GM23338 (cell line): ENCODE results near the gene CD226. TPM values are rescaled to one million over a fixed set of nuclear protein-coding genes. Genes with fewer than 3 reads are reported as not detected.

Experiments
- ATAC-seq: fragments of 200-7000 bp; cut with Tn5 transposase; 3 replicates; pipeline ENCODE4 v1.9.1; 2020
- DNase-seq: peaks from one replicate; pipeline ENCODE4 v3.0.0-alpha.2; 2015; ENCODE audit warnings: low spot score
- H2AFZ ChIP-seq: fragments of 200-600 bp; sonication (generic); 2 replicates; pipeline ENCODE4 v1.8.0; 2016; ENCODE audit warnings: antibody characterized with exemption, mild to moderate bottlenecking, moderate library complexity
- H3F3A ChIP-seq: fragments of 200-600 bp; sonication (generic); replicated peaks from 2 replicates; pipeline ENCODE4 v1.8.0; 2017; ENCODE audit warnings: antibody characterized with exemption, mixed run types, low read depth
- H3K27ac ChIP-seq: fragments of 200-600 bp; sonication (generic); 2 replicates; pipeline ENCODE4 v1.6.1; 2016; ENCODE audit warnings: low read depth
- H3K27me3 ChIP-seq: fragments of 200-600 bp; sonication (generic); 2 replicates; pipeline ENCODE4 v1.8.0; 2016; ENCODE audit warnings: mild to moderate bottlenecking, mixed run types, moderate library complexity; ENCODE audit not compliant: insufficient read depth
- H3K36me3 ChIP-seq: fragments of 200-600 bp; sonication (generic); 2 replicates; pipeline ENCODE4 v1.8.0; 2016; ENCODE audit warnings: mild to moderate bottlenecking; ENCODE audit not compliant: insufficient read depth
- H3K4me1 ChIP-seq: fragments of 200-600 bp; sonication (generic); 2 replicates; pipeline ENCODE4 v1.8.0; 2016; ENCODE audit warnings: mild to moderate bottlenecking, moderate library complexity; ENCODE audit not compliant: insufficient read depth
- H3K4me2 ChIP-seq: fragments of 200-600 bp; sonication (generic); 2 replicates; pipeline ENCODE4 v1.7.1; 2017; ENCODE audit warnings: mixed run types
- H3K4me3 ChIP-seq: fragments of 200-600 bp; sonication (generic); 2 replicates; pipeline ENCODE4 v1.6.1; 2016; ENCODE audit warnings: mixed run types
- H3K79me2 ChIP-seq: fragments of 200-600 bp; sonication (generic); replicated peaks from 2 replicates; pipeline ENCODE4 v1.8.0; 2017; ENCODE audit warnings: mild to moderate bottlenecking; ENCODE audit not compliant: insufficient read depth
- H3K9me2 ChIP-seq: fragments of 200-600 bp; sonication (generic); 2 replicates; pipeline ENCODE4 v1.8.0; 2017; ENCODE audit not compliant: insufficient read depth
- H4K20me1 ChIP-seq: fragments of 200-600 bp; sonication (generic); replicated peaks from 2 replicates; pipeline ENCODE4 v1.8.0; 2017; ENCODE audit warnings: mild to moderate bottlenecking; ENCODE audit not compliant: insufficient read depth
- H3K27ac Mint-ChIP-seq: 2 replicates; pipeline ENCODE4 v1.8.0; 2020; ENCODE audit warnings: inconsistent platforms, mild to moderate bottlenecking, moderate library complexity, mixed read lengths
- H3K27me3 Mint-ChIP-seq: 3 replicates; pipeline ENCODE4 v1.8.0; 2022; ENCODE audit warnings: low read depth, mild to moderate bottlenecking, moderate library complexity, mixed read lengths, inconsistent platforms; ENCODE audit not compliant: insufficient read depth, poor library complexity
- H3K36me3 Mint-ChIP-seq: 3 replicates; pipeline ENCODE4 v1.8.0; 2021; ENCODE audit warnings: low read depth, mild to moderate bottlenecking, inconsistent platforms, moderate library complexity, mixed read lengths
- H3K4me1 Mint-ChIP-seq: 3 replicates; pipeline ENCODE4 v1.8.0; 2020; ENCODE audit warnings: mild to moderate bottlenecking, inconsistent platforms, mixed read lengths
- H3K4me3 Mint-ChIP-seq: 3 replicates; pipeline ENCODE4 v1.8.0; 2021; ENCODE audit warnings: moderate library complexity, mild to moderate bottlenecking, inconsistent platforms, mixed read lengths
- H3K9me3 Mint-ChIP-seq: 3 replicates; pipeline ENCODE4 v1.8.0; 2020; ENCODE audit warnings: moderate library complexity, mild to moderate bottlenecking, inconsistent platforms, mixed read lengths
- CREB1 ChIP-seq: fragments of 250-450 bp; sonication (Bioruptor Pico); IDR thresholded peaks from 2 replicates; pipeline ENCODE4 v1.5.0; 2020; ENCODE audit warnings: low read depth, mild to moderate bottlenecking, moderate library complexity
- EZH2 ChIP-seq: fragments of 200-600 bp; sonication (generic); IDR thresholded peaks from one replicate; pipeline ENCODE4 v1.8.0; 2017; ENCODE audit warnings: antibody characterized with exemption, mild to moderate bottlenecking, low read depth; ENCODE audit not compliant: unreplicated experiment
- EZH2phosphoT487 ChIP-seq: fragments of 200-600 bp; sonication (generic); IDR thresholded peaks from one replicate; pipeline ENCODE4 v1.8.1; 2018; ENCODE audit warnings: antibody characterized with exemption; ENCODE audit not compliant: unreplicated experiment
- JUNB ChIP-seq: IDR thresholded peaks from one replicate; pipeline ENCODE4 v1.6.1; 2016; ENCODE audit warnings: antibody characterized with exemption; ENCODE audit not compliant: unreplicated experiment
- NANOG ChIP-seq: IDR thresholded peaks from 2 replicates; pipeline ENCODE4 v1.6.1; 2016; ENCODE audit warnings: antibody characterized with exemption, borderline replicate concordance
- POLR2AphosphoS5 ChIP-seq: IDR thresholded peaks from 2 replicates; pipeline ENCODE4 v1.6.1; 2016; ENCODE audit warnings: antibody characterized with exemption, low read depth
- STAT1 ChIP-seq: IDR thresholded peaks from one replicate; pipeline ENCODE4 v1.6.1; 2016; ENCODE audit warnings: antibody characterized with exemption; ENCODE audit not compliant: unreplicated experiment
- ZNF114 ChIP-seq: fragments of 250-450 bp; sonication (Bioruptor Pico); IDR thresholded peaks from 2 replicates; pipeline ENCODE4 v1.5.0; 2020; ENCODE audit warnings: mild to moderate bottlenecking, moderate library complexity
- ZNF331 ChIP-seq: fragments of 250-450 bp; sonication (Bioruptor Pico); IDR thresholded peaks from 2 replicates; pipeline ENCODE4 v1.5.0; 2020; ENCODE audit warnings: low read depth, mild to moderate bottlenecking, moderate library complexity
- polyA plus RNA-seq: library from polyadenylated mRNA; unstranded; fragments of >200 nt; fragmentation: Nextera tagmentation; extraction: Ambion mirVana; gene quantifications from 2 replicates; pipeline ENCODE4 v1.2.1, GENCODE V29; 2016
- total RNA-seq: library from RNA; depleted of rRNA; stranded (reverse); fragments of >200 nt; shearing (Covaris generic); gene quantifications from 2 replicates; pipeline ENCODE4 v1.2.3, GENCODE V29; 2014
- TF ChIP-seq, protein P1 (sequence below): IDR thresholded peaks from 2 replicates; pipeline ENCODE4 v1.6.1; 2016; ENCODE audit warnings: antibody characterized with exemption
- TF ChIP-seq, protein P2 (sequence below): fragments of 250-450 bp; sonication (Bioruptor Pico); IDR thresholded peaks from 2 replicates; pipeline ENCODE4 v1.5.0; 2020; ENCODE audit warnings: mild to moderate bottlenecking, moderate library complexity
- TF ChIP-seq, protein P3 (sequence below), 2 experiments: fragments of 200-600 bp in 1 of 2; sonication (generic) in 1 of 2; conservative IDR thresholded peaks; 2 replicates each; pipeline versions ENCODE4 v1.5.1 to v1.6.1; 2016 to 2017; ENCODE audit warnings: antibody characterized with exemption in 2 of 2, low read depth in 2 of 2, mild to moderate bottlenecking in 2 of 2, moderate library complexity in 1 of 2
- TF ChIP-seq, protein P4 (sequence below): IDR thresholded peaks from one replicate; pipeline ENCODE4 v1.6.1; 2018; ENCODE audit warnings: antibody characterized with exemption; ENCODE audit not compliant: unreplicated experiment

CD226 gene
- total and polyA plus RNA-seq, 2 experiments from 2014 or later = not detected

DNA sequence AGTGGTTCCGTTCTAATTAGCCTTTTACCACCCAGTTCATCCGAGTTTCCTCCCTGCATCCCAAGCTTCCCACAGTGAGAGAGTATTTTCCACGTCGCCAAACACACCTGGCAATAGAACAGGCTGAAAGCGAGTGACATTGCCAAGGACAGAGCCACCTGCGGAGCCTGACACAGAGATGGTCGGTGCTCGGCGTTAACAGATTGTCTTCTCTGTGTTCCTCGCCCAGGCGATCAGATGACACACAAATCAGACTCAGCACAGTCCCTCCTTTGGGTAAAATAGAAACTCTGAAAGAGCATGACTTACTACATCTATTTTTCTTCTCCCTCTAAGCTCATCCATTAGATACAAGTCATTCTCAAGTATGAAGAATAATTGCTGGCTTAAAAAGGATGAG lies 107.7 kb downstream of the CD226 start:
- Mint-ChIP-seq H3K9me3 (no peaks in the 10 kb centered on the region; the same call in 2 of the 3 replicates), H3K27me3 (peaks cover 4% of the 10 kb centered on the region), H3K27ac (no peak overlapping the region), H3K4me1 (peaks cover 4% of the 10 kb centered on the region; the same call in 2 of the 3 replicates), H3K36me3 (peaks cover 3% of the 10 kb centered on the region; the same call in 1 of the 3 replicates), H3K4me3 (no peak overlapping the region)
- Histone ChIP-seq H3F3A (no peaks in the 10 kb centered on the region), H4K20me1 (no peaks in the 10 kb centered on the region), H3K4me2 (no peak overlapping the region), H3K4me3 (no peak overlapping the region), H3K27me3 (no peaks in the 10 kb centered on the region), H3K4me1 (no peaks in the 10 kb centered on the region), H3K9me2 (0 out of 2 replicates have a peak, but pooled peaks cover 4% of the 10 kb centered on the region), H3K36me3 (no peaks in the 10 kb centered on the region), H3K27ac (no peak overlapping the region), H3K79me2 (no peaks in the 10 kb centered on the region), H2AFZ (no peak overlapping the region)
- TF ChIP-seq, protein P1, sequence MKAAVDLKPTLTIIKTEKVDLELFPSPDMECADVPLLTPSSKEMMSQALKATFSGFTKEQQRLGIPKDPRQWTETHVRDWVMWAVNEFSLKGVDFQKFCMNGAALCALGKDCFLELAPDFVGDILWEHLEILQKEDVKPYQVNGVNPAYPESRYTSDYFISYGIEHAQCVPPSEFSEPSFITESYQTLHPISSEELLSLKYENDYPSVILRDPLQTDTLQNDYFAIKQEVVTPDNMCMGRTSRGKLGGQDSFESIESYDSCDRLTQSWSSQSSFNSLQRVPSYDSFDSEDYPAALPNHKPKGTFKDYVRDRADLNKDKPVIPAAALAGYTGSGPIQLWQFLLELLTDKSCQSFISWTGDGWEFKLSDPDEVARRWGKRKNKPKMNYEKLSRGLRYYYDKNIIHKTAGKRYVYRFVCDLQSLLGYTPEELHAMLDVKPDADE = no peak
- TF ChIP-seq EZH2 = no peak
- TF ChIP-seq, protein P2, sequence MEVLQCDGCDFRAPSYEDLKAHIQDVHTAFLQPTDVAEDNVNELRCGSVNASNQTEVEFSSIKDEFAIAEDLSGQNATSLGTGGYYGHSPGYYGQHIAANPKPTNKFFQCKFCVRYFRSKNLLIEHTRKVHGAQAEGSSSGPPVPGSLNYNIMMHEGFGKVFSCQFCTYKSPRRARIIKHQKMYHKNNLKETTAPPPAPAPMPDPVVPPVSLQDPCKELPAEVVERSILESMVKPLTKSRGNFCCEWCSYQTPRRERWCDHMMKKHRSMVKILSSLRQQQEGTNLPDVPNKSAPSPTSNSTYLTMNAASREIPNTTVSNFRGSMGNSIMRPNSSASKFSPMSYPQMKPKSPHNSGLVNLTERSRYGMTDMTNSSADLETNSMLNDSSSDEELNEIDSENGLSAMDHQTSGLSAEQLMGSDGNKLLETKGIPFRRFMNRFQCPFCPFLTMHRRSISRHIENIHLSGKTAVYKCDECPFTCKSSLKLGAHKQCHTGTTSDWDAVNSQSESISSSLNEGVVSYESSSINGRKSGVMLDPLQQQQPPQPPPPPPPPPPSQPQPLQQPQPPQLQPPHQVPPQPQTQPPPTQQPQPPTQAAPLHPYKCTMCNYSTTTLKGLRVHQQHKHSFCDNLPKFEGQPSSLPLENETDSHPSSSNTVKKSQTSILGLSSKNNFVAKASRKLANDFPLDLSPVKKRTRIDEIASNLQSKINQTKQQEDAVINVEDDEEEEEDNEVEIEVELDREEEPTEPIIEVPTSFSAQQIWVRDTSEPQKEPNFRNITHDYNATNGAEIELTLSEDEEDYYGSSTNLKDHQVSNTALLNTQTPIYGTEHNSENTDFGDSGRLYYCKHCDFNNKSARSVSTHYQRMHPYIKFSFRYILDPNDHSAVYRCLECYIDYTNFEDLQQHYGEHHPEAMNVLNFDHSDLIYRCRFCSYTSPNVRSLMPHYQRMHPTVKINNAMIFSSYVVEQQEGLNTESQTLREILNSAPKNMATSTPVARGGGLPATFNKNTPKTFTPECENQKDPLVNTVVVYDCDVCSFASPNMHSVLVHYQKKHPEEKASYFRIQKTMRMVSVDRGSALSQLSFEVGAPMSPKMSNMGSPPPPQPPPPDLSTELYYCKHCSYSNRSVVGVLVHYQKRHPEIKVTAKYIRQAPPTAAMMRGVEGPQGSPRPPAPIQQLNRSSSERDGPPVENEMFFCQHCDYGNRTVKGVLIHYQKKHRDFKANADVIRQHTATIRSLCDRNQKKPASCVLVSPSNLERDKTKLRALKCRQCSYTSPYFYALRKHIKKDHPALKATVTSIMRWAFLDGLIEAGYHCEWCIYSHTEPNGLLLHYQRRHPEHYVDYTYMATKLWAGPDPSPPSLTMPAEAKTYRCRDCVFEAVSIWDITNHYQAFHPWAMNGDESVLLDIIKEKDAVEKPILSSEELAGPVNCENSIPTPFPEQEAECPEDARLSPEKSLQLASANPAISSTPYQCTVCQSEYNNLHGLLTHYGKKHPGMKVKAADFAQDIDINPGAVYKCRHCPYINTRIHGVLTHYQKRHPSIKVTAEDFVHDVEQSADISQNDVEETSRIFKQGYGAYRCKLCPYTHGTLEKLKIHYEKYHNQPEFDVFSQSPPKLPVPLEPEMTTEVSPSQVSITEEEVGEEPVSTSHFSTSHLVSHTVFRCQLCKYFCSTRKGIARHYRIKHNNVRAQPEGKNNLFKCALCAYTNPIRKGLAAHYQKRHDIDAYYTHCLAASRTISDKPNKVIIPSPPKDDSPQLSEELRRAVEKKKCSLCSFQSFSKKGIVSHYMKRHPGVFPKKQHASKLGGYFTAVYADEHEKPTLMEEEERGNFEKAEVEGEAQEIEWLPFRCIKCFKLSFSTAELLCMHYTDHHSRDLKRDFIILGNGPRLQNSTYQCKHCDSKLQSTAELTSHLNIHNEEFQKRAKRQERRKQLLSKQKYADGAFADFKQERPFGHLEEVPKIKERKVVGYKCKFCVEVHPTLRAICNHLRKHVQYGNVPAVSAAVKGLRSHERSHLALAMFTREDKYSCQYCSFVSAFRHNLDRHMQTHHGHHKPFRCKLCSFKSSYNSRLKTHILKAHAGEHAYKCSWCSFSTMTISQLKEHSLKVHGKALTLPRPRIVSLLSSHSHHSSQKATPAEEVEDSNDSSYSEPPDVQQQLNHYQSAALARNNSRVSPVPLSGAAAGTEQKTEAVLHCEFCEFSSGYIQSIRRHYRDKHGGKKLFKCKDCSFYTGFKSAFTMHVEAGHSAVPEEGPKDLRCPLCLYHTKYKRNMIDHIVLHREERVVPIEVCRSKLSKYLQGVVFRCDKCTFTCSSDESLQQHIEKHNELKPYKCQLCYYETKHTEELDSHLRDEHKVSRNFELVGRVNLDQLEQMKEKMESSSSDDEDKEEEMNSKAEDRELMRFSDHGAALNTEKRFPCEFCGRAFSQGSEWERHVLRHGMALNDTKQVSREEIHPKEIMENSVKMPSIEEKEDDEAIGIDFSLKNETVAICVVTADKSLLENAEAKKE (CRISPR knock-in tag) = no peak
- TF ChIP-seq STAT1 = no peak
- TF ChIP-seq POLR2AphosphoS5 = no peak
- TF ChIP-seq, protein P3, sequence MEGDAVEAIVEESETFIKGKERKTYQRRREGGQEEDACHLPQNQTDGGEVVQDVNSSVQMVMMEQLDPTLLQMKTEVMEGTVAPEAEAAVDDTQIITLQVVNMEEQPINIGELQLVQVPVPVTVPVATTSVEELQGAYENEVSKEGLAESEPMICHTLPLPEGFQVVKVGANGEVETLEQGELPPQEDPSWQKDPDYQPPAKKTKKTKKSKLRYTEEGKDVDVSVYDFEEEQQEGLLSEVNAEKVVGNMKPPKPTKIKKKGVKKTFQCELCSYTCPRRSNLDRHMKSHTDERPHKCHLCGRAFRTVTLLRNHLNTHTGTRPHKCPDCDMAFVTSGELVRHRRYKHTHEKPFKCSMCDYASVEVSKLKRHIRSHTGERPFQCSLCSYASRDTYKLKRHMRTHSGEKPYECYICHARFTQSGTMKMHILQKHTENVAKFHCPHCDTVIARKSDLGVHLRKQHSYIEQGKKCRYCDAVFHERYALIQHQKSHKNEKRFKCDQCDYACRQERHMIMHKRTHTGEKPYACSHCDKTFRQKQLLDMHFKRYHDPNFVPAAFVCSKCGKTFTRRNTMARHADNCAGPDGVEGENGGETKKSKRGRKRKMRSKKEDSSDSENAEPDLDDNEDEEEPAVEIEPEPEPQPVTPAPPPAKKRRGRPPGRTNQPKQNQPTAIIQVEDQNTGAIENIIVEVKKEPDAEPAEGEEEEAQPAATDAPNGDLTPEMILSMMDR (conservative IDR thresholded peaks at IDR 0.05; ENCODE audit: low read depth in 2 of 2) = no peak
- no peak for TF ChIP-seq ZNF114 (CRISPR knock-in tag)
- TF ChIP-seq CREB1 (CRISPR knock-in tag) = no peak
- TF ChIP-seq EZH2phosphoT487 = no peak
- no peak for TF ChIP-seq NANOG
- TF ChIP-seq, protein P4, sequence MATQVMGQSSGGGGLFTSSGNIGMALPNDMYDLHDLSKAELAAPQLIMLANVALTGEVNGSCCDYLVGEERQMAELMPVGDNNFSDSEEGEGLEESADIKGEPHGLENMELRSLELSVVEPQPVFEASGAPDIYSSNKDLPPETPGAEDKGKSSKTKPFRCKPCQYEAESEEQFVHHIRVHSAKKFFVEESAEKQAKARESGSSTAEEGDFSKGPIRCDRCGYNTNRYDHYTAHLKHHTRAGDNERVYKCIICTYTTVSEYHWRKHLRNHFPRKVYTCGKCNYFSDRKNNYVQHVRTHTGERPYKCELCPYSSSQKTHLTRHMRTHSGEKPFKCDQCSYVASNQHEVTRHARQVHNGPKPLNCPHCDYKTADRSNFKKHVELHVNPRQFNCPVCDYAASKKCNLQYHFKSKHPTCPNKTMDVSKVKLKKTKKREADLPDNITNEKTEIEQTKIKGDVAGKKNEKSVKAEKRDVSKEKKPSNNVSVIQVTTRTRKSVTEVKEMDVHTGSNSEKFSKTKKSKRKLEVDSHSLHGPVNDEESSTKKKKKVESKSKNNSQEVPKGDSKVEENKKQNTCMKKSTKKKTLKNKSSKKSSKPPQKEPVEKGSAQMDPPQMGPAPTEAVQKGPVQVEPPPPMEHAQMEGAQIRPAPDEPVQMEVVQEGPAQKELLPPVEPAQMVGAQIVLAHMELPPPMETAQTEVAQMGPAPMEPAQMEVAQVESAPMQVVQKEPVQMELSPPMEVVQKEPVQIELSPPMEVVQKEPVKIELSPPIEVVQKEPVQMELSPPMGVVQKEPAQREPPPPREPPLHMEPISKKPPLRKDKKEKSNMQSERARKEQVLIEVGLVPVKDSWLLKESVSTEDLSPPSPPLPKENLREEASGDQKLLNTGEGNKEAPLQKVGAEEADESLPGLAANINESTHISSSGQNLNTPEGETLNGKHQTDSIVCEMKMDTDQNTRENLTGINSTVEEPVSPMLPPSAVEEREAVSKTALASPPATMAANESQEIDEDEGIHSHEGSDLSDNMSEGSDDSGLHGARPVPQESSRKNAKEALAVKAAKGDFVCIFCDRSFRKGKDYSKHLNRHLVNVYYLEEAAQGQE = no peak
- no peak for TF ChIP-seq ZNF331
- no peak for TF ChIP-seq JUNB
- ATAC-seq = no peak
- no peak for DNase-seq
